Activated CD4-positive, alpha-beta T cell treated with anti-CD3 and anti-CD28 coated beads for 36 hours (primary cell): ENCODE data around the gene SAPCD2. TPM values are rescaled to one million over a fixed set of nuclear protein-coding genes. Genes with fewer than 3 reads are reported as not detected.
"Not testable (repeated sequence)": the region's sequence is repeated elsewhere in the genome, so short reads cannot be mapped to it uniquely, and the experiment has no call there.

ENCODE experiments used
- ATAC-seq: fragments of 200-7000 bp; cut with Tn5 transposase; one replicate; pipeline ENCODE4 v1.10.0; 2021; ENCODE audit warnings: mild to moderate bottlenecking, moderate library complexity
- CTCF ChIA-PET: fragments of 350-600 bp; sonication (Branson Sonifier 250); formaldehyde crosslinking; loops from one replicate; lab custom pipeline; 2021; ENCODE audit warnings: antibody characterized with exemption; lab: Charles Lee
- POLR2A ChIA-PET: fragments of 350-600 bp; sonication (Branson Sonifier 250); formaldehyde crosslinking; loops from one replicate; lab custom pipeline; 2021; ENCODE audit warnings: antibody characterized with exemption, inconsistent platforms; lab: Charles Lee
- DNase-seq: peaks from one replicate; pipeline ENCODE4 v3.0.0-alpha.2; 2020
- H3K27ac Mint-ChIP-seq: one replicate; pipeline ENCODE4 v1.8.0; 2021; ENCODE audit warnings: mixed read lengths
- H3K27me3 Mint-ChIP-seq: one replicate; pipeline ENCODE4 v1.8.0; 2021; ENCODE audit warnings: mixed read lengths
- H3K36me3 Mint-ChIP-seq: one replicate; pipeline ENCODE4 v1.8.0; 2021; ENCODE audit warnings: low read depth, mixed read lengths
- H3K4me1 Mint-ChIP-seq: one replicate; pipeline ENCODE4 v1.8.0; 2021; ENCODE audit warnings: mixed read lengths
- H3K4me3 Mint-ChIP-seq: one replicate; pipeline ENCODE4 v1.8.0; 2021; ENCODE audit warnings: mild to moderate bottlenecking, moderate library complexity, mixed read lengths
- H3K9me3 Mint-ChIP-seq: one replicate; pipeline ENCODE4 v1.8.0; 2021; ENCODE audit warnings: low read depth, mixed read lengths
- intact Hi-C, 2 experiments: fragments of 100-400 bp; cut with DNase I in 1 of 2; cut with micrococcal nuclease in 1 of 2; formaldehyde crosslinking; loops; one replicate each; pipeline versions ENCODE4 v1.14.2 to v1.15.1; 2022 to 2024; cut with DNase I, micrococcal nuclease
- total RNA-seq, 2 experiments: library from RNA; stranded (reverse); gene quantifications; one replicate each; pipeline ENCODE4 v1.2.3, GENCODE V29; 2021

SAPCD2 gene
- total RNA-seq, 2 experiments from 2014 or later: 6.4 to 8.8 TPM

DNA sequence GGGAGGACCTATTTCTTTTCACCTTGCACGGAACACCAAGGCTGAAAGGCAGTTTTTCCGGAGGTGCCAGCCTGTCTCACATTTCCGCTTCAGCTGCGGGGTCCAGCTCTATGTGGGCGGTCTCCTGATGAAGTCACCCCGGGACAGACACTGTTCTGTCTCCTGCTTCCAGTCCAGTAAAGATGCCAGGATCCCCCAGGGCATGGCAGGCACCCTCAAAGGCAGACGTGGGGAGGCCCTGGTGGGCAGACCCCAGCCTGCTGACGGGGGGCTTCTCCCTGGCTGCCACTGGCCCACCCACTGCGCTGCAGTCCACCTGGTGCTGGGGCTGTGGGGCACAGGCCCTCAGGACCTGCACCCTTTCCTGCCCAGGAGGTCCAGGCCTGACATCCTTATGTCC is 7.6 kb downstream of the SAPCD2 start:
- DNase-seq, POLR2A ChIA-PET, H3K9me3 Mint-ChIP-seq, H3K4me3 Mint-ChIP-seq, H3K27ac Mint-ChIP-seq, H3K4me1 Mint-ChIP-seq, H3K27me3 Mint-ChIP-seq, H3K36me3 Mint-ChIP-seq, ATAC-seq: not testable (repeated sequence)
- CTCF ChIA-PET: interaction anchor here (2.5 kb wide), 1 partner anchor 28 kb away, joined by 7 read pairs; no protein-coding TSS in a partner anchor
- intact Hi-C loops: loop anchor here in 1 of 2 experiments (10.0 kb wide), 1 partner anchor 278 kb away; no protein-coding TSS in a partner anchor

DNA sequence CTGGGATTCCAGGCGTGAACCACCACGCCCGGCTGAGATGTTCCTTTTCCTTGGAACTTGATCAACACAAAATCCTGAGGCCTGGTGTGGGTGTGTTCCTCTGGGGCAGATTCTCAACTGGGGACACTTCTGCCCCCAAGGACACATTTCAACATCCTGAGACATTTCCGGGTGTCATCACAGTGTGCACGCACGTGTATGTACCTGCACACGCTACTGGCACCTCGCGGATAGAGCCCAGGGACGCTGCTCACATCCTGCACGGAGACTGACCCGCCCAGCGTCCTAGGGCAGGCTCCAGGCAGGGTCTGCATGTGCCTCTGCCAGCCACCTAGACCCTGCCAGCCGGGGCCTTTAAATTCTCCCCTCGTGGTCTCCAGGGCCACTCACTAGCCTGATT is 8.0 kb downstream of the SAPCD2 start:
- Mint-ChIP-seq H3K27me3 (no peaks in the 10 kb centered on the region), H3K9me3 (no peaks in the 10 kb centered on the region), H3K36me3 (peaks cover 2% of the 10 kb centered on the region), H3K4me3 (no peak overlapping the region), H3K4me1 (no peaks in the 10 kb centered on the region), H3K27ac (no peak overlapping the region)
- POLR2A ChIA-PET: no interaction called here
- no peak for DNase-seq
- intact Hi-C loops: loop anchor here in 1 of 2 experiments (10.0 kb wide), 1 partner anchor 278 kb away; no protein-coding TSS in a partner anchor
- CTCF ChIA-PET: interaction anchor here (2.5 kb wide), 1 partner anchor 27 kb away, joined by 7 read pairs; no protein-coding TSS in a partner anchor
- ATAC-seq: no peak

DNA sequence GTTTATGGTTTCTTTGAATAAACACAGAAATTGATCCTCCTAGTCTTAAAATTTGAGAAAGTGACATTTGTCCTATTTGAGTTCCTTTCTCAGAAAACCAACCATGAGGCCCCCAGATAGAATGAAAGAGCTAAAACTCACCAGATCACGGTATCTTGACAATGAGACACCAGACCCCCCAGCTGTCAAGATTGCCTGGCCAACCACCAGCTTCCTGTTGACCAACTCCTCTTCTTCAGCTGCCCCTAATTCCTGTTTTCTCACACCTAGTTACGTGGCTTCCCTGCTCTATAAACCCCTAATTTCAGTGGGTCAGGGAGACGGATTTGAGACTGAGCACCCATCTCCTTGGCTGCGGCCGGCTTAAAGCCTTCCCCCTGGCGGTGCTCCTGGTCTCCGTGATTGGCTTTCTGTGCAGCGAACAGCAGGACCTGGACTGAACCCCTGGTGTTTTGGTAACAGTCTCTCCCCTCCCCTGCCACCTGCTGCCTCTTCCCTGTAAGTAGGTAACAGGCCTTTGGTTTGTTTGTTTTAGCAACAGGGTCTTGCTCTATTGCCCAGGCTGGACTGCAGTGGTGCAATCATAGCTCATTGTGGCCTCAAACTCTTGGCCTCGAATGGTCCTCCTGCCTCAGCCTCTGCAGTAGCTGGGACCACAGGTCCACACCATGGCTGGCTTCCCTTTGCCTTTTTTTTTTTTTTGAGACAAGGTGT is 11.7 kb downstream of the SAPCD2 start:
- POLR2A ChIA-PET: no interaction called here
- Mint-ChIP-seq H3K36me3 (no peaks in the 10 kb centered on the region), H3K4me1 (no peaks in the 10 kb centered on the region)

DNA sequence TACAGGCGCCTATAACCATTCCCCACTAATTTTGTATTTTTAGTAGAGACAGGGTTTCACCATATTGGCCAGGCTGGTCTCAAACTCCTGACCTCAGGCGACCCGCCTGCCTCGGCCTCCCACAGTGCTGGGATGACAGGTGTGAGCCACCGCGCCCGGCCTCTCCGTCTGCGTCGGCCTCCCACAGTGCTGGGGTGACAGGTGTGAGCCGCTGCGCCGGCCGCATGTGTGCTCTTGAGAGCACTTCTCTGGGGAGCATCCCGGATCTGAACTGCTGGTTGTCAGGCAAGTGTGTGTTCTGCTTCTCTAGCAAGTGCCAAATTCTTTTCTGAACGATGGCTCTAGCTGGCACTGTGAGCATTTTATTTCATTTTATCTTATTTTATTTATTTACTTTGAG is 12.8 kb downstream of the SAPCD2 start:
- Mint-ChIP-seq H3K4me3 (no peak overlapping the region), H3K36me3 (no peaks in the 10 kb centered on the region), H3K9me3 (no peaks in the 10 kb centered on the region), H3K27me3 (peaks cover 2% of the 10 kb centered on the region), H3K27ac (no peak overlapping the region), H3K4me1 (no peaks in the 10 kb centered on the region)
- no peak for ATAC-seq
- no peak for DNase-seq
- intact Hi-C loops: no loop called here
- ChIA-PET CTCF (interaction anchor here (1.0 to 2.2 kb wide), 3 partner anchors 10 to 230 kb away, joined by 3 to 20 read pairs (median 3); partner anchors contain the start of gene NPDC1), POLR2A (no interaction called here)

More for the DNA sequence above, 11.7 kb downstream of the SAPCD2 start:
- DNase-seq (no peak), ATAC-seq (no peak)
- intact Hi-C loops: no loop called here
- H3K27ac Mint-ChIP-seq: no peak overlapping the region
- no peak overlapping the region for H3K4me3 Mint-ChIP-seq
- H3K27me3 Mint-ChIP-seq: no peaks in the 10 kb centered on the region
- no peaks in the 10 kb centered on the region for H3K9me3 Mint-ChIP-seq
- CTCF ChIA-PET: interaction anchor here (0.6 to 2.3 kb wide), 8 partner anchors 9 to 93 kb away, joined by 3 to 20 read pairs (median 4); partner anchors contain the start of gene NPDC1

DNA sequence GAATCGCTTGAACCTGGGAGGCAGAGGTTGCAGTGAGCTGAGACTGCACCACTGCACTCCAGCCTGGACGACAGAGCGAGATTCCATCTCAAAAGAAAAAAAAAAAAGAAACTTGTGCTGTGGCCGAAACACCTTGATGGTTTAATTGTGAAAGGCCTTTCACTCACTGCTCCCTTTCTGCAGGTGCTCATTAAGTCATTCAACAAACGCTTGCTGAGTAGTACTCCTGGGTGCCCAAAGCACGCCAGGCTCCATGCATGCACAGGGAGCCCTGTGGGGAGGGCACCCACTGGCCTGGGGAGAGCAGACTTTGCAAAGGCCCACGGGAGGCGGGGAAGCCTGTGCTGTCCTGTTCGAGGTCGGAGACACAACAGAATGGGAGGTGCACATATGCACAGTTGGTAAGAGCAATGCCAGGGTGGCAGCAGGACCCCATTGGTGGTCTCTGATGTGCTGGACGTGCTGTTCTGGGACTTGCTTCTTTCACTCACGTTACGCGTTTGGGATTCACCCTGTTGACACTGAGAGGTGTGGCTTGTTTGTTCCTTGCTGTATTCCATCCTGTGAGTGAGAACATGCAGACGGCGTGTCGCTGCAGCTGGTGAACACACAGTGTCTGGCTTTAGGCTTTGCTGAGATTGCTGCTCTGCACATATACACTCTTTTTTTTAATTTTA is 13.5 kb downstream of the SAPCD2 start:
- CTCF ChIA-PET: interaction anchor here (0.6 to 2.6 kb wide), 5 partner anchors 10 to 231 kb away, joined by 3 to 20 read pairs (median 3); partner anchors contain the start of gene NPDC1
- no peak for DNase-seq
- no peak for ATAC-seq
- no peaks in the 10 kb centered on the region for H3K9me3 Mint-ChIP-seq
- H3K36me3 Mint-ChIP-seq: no peaks in the 10 kb centered on the region
- POLR2A ChIA-PET: interaction anchor here (0.6 kb wide), 2 partner anchors 65 to 478 kb away, joined by 3 read pairs; no protein-coding TSS in a partner anchor
- H3K4me1 Mint-ChIP-seq: no peaks in the 10 kb centered on the region
- H3K27me3 Mint-ChIP-seq: peaks cover 7% of the 10 kb centered on the region
- intact Hi-C loops: no loop called here
- H3K27ac Mint-ChIP-seq: no peak overlapping the region
- H3K4me3 Mint-ChIP-seq: no peak overlapping the region

DNA sequence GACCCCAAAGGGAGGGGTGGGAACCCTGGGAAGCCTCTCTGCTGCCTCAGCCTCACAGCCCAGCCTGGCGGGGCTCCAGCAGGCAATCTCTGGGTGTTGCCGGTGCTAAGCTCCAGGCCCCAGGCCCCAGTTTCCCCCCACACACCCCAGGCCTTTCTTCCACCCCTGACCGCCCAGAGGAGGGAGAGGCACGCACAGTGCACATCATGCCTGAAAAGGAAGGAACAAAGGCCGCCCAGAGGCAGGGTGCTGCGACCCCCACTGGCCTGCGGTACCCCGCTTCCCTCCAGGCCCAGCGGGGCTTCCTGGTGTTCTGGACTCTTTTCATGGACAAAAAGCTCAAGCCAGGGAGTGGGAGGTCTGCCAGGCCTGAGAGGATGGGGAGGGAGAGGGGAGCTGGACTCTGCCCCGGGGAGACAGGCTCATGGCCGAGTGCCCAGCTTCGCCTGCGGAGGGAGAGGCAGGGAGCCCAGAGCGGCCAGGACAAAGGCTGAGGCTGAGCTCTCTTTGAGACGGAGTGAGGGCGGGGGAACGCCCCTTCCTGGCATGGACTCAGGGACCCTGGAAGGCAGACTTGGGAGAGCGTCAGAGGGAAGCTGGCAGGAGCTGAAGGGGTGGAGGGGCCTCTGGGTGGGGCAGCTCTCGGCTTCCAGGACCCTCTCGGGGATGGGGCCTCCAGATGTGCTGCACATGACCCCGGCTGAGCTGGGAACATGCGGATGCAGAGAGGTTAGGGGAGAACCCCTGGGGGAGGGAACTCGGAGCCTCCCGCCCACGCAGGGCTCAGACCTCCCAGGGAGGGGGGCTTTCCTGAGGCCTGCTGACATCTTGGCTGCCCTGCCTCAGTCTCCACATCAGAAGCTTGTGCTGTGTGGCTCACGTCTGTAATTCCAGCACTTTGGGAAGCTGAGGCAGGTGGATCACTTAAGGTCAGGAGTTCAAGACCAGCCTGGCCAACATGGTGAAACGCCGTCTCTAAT is 14.7 kb downstream of the SAPCD2 start:
- CTCF ChIA-PET: interaction anchor here (0.5 to 2.6 kb wide), 5 partner anchors 8 to 25 kb away, joined by 3 to 17 read pairs (median 3); partner anchors contain the start of gene NPDC1
- no peaks in the 10 kb centered on the region for H3K36me3 Mint-ChIP-seq
- DNase-seq: no peak
- peaks cover 7% of the 10 kb centered on the region for H3K27me3 Mint-ChIP-seq
- intact Hi-C loops: no loop called here
- H3K4me3 Mint-ChIP-seq: no peak overlapping the region
- no peaks in the 10 kb centered on the region for H3K4me1 Mint-ChIP-seq
- H3K9me3 Mint-ChIP-seq: no peaks in the 10 kb centered on the region
- ATAC-seq: no peak
- H3K27ac Mint-ChIP-seq: no peak overlapping the region
- POLR2A ChIA-PET: interaction anchor here (0.5 kb wide), 1 partner anchor 282 kb away, joined by 3 read pairs; no protein-coding TSS in a partner anchor

DNA sequence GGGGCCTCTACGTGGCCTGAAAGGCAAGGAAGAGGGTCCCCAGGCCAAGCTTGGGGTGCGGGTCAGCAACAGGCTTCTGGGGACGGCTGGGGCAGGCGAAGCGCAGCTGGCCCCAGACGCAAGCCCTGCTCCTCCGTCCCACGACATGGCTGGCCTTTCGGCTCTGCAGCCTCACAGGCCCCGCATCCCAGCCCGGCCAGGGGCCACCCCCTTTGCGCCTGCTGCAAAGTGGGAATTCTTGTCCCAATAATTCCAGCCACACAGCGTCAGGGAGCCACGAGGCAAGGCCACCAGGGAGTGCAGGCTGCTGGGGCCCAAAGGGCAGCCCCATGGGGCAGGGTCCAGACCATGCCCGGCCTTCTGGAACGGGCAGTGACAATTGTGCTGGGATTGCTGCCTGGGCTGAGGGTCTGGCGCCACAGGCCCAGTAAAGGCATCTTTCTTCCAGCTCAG is 15.4 kb downstream of the SAPCD2 start:
- Mint-ChIP-seq H3K27ac (no peak overlapping the region), H3K4me1 (no peaks in the 10 kb centered on the region), H3K9me3 (no peaks in the 10 kb centered on the region), H3K36me3 (no peaks in the 10 kb centered on the region), H3K27me3 (peaks cover 9% of the 10 kb centered on the region), H3K4me3 (no peak overlapping the region)
- no peak for ATAC-seq
- intact Hi-C loops: no loop called here
- no peak for DNase-seq
- ChIA-PET POLR2A (no interaction called here), CTCF (interaction anchor here (2.6 kb wide), 1 partner anchor 8 kb away, joined by 17 read pairs; the partner anchor contains the start of gene NPDC1)

DNA sequence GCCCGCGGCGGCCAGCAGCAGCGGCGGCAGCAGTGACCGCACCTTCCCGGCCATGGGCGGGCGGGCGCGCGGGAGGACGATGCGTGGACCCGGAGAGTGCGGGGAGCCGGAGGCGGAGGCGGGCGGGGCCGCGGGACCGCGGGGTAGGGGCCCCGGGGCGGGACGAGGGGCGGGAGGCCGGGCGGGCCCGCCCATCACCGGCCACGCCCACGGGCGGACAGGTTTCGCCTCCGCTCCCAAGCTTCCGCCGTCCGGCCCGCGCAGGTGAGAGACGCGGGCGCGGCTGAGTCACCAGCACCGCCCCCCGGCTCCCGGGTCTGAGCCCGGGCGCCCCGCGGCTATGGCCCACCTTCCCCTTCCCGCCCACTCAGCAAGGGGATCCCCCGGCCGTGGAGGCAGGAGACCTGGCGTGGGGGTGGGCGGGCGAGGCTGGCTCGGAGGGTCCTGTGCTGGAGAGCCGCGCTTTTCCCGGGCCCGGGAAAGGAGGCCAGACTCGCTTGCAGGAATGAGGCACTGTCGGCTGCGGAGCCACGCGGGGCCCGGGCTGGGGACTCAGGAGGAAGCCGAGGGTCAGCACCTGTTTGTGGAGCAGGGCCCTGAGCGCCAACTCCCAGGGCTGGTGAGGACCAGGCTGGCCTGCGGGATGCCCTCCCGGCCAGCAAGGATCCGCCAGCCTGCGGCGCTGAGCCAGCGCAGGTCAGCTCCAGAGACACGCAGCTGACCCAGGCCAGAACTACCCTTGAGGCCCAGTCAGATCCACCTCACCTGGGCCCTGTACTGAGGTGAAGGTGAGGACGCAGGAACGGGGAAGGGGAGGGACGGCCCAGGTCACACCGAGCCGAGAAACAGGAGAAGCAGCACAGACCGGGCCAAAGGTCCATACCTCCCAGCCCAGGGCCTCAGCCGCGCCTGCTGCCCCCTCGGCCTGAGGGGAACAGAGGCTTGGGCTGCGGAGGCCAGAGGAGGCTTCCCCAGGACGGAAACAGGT is 16.1 kb downstream of the SAPCD2 start, which contains the start of gene ENTPD2:
Gene ENTPD2 (minus strand): TSS at position 118 of the 988 bp plus-strand sequence. CDS start 64 bp downstream, at position 54.
- intact Hi-C loops: no loop called here
- no peak within 1 kb of the TSS for H3K27ac Mint-ChIP-seq

DNA sequence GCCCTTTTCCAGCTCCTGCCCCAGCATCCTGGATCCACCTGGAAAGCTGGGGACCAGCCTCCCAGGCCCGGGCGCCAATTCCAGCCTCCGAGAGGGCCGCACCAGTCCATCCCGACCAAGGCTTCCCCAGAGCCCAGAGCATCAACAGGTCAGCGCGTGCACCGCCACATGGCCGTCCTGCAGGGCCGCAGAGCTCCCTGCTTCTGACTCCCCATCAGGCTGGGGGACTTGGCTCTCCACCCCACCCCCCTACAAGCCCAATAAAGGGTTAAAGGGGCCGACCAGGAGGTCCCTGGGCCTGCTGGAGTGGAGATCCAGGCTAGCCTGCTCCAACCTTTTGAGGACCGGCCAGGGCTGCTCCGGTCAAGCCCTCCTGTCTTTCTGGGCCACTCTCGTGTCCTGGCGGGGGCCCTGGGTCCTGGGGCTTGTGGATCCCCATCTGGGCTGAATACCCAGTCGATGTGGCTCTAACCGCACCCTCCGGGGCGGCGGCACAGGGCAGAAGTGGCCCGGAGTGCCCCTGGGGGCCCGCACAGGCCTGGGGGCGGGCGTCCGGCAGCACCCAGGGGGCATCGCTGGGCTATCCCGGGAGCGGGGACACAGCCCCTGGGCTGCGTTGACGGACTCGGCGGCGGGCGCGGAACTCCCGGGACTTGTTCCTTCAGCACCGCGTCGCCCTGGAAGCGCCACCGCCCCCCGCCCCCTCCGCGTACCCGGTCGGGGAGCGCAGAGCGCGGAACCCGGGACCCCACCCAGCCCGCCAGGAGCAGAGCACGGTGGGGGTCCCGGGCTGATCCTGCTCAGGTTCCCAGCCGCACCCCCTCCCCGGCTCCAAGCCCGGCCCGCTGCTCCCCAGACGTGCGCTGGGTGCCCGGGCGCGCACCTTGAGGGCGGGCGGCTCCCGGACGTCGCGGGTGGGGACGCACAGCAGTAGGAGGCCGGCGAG is 17.1 kb downstream of the SAPCD2 start:
- peak; percentile 20 for ATAC-seq
- POLR2A ChIA-PET: no interaction called here
- peaks cover 15% of the 10 kb centered on the region for H3K27me3 Mint-ChIP-seq

More for the DNA sequence above, 16.1 kb downstream of the SAPCD2 start, which contains the start of gene ENTPD2:
- ATAC-seq: peak; percentile 43
- DNase-seq: peak; percentile 65
- Mint-ChIP-seq H3K4me3 (no peak within 1 kb of the TSS), H3K4me1 (peaks cover 5% of the 10 kb centered on the region), H3K36me3 (no peaks in the 10 kb centered on the region), H3K9me3 (no peaks in the 10 kb centered on the region), H3K27me3 (peaks cover 15% of the 10 kb centered on the region)
- ChIA-PET POLR2A (no interaction called here), CTCF (interaction anchor here (0.6 to 2.6 kb wide), 2 partner anchors 7 to 31 kb away, joined by 3 to 17 read pairs; partner anchors contain the start of gene NPDC1)

More for the DNA sequence above, 17.1 kb downstream of the SAPCD2 start:
- Mint-ChIP-seq H3K4me3 (no peak overlapping the region), H3K4me1 (peaks cover 5% of the 10 kb centered on the region), H3K27ac (no peak overlapping the region), H3K9me3 (no peaks in the 10 kb centered on the region), H3K36me3 (no peaks in the 10 kb centered on the region)
- DNase-seq: no peak
- CTCF ChIA-PET: interaction anchor here (0.6 to 2.1 kb wide), 8 partner anchors 11 to 276 kb away, joined by 3 to 11 read pairs (median 4); partner anchors contain the start of gene RNF224
- intact Hi-C loops: no loop called here
